ENCODE results near the gene CHD6. TPM values are rescaled to one million over a fixed set of nuclear protein-coding genes. Genes with fewer than 3 reads are reported as not detected.

The CHD6 gene
- total and polyA plus RNA-seq, 8 donors, result 9.8 to 32.6 (median 19.5) TPM

DNA sequence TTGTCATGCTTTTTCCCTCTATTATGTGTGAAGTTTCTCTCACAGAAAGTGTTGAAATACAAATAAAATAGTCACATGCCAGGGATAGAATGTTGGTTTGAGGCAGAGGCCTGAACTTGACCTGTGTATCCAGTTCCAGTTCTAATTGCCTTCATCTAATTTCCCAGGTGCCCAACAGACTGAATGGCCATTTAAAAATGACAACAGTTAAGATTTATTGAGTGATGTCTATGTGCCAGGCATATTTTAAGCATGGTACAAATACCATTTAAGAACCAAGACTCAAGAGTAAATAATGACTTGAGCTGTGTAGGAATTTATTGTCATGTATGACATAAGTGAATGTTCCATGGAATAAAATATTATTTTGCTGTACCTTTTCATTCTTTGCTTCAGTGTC is 163.9 kb downstream of the CHD6 start:
- TF ChIP-seq, protein P1, sequence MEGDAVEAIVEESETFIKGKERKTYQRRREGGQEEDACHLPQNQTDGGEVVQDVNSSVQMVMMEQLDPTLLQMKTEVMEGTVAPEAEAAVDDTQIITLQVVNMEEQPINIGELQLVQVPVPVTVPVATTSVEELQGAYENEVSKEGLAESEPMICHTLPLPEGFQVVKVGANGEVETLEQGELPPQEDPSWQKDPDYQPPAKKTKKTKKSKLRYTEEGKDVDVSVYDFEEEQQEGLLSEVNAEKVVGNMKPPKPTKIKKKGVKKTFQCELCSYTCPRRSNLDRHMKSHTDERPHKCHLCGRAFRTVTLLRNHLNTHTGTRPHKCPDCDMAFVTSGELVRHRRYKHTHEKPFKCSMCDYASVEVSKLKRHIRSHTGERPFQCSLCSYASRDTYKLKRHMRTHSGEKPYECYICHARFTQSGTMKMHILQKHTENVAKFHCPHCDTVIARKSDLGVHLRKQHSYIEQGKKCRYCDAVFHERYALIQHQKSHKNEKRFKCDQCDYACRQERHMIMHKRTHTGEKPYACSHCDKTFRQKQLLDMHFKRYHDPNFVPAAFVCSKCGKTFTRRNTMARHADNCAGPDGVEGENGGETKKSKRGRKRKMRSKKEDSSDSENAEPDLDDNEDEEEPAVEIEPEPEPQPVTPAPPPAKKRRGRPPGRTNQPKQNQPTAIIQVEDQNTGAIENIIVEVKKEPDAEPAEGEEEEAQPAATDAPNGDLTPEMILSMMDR (IDR thresholded peaks at IDR 0.05), result no peak
- FAIRE-seq, result no peak
- H3K27ac ChIP-seq, result no peak overlapping the region
- DNase-seq, result no peak
- no peaks in the 10 kb centered on the region for H3K9me3 ChIP-seq
- H3K4me1 ChIP-seq, result no peaks in the 10 kb centered on the region
- H3K4me3 ChIP-seq, result no peak overlapping the region
- intact Hi-C loops (cut with DNase I), result no loop called here
- H3K27me3 ChIP-seq, result no peaks in the 10 kb centered on the region
- no peak for ATAC-seq
- peaks cover 3 to 58% (median 11%) of the 10 kb centered on the region in 3 donors for H3K36me3 ChIP-seq

DNA sequence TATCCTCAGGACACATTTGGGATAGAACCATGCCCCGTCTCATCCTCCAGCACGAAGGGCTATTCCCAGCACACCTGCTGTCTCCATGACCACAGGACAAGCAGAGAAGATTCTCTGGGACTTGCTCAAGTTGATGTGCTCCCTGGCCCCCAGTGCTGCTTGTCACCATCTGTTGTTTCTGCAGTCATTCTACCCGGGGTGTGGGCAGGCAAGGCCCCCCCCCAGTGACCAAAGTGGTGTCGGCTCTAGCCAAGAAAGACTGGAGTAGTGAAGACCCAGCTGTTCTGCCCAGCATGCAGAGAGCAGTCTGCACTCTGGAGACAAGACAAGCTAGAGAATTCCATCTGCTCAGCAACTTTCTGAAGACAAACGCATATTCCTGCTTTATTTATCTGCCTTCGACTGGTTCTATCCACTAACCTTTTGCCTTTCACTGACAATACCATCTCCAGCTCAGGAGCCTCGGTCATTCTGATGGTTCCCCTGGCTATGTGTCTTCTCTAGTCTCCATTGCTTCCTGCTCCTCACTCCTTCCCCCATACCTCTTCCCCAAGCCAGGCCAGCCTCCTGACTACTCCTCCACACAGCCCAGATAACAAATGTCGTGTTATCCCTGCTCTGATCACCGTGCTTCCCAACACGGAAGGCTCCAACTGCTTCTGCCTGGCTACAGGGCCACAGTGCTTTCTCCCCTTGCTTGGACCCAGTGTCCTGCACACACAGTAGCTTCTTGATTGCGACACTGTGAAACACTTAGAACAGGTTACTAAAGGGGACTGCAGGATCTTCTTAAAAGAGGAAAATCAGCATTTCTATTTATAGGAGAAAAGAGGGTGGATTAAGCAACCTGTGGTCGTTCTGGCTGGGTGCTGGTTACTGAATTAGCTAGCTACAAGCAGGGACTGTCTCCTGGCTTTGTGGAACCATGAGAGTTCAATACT is 164.9 kb downstream of the CHD6 start:
- TF ChIP-seq, protein P1 (IDR thresholded peaks at IDR 0.05), result no peak
- 83 to 84% methylated on average over 12 of the region's 12 CpGs for WGBS, 2 donors
- no peaks in the 10 kb centered on the region for H3K27me3 ChIP-seq
- no peak for DNase-seq
- H3K27ac ChIP-seq, result no peak overlapping the region
- intact Hi-C loops (cut with DNase I), result no loop called here
- H3K4me1 ChIP-seq, result no peaks in the 10 kb centered on the region
- H3K4me3 ChIP-seq, result no peak overlapping the region
- FAIRE-seq, result no peak
- ATAC-seq, result no peak
- H3K9me3 ChIP-seq, result no peaks in the 10 kb centered on the region
- peaks cover 3 to 64% (median 11%) of the 10 kb centered on the region in 3 donors for H3K36me3 ChIP-seq

DNA sequence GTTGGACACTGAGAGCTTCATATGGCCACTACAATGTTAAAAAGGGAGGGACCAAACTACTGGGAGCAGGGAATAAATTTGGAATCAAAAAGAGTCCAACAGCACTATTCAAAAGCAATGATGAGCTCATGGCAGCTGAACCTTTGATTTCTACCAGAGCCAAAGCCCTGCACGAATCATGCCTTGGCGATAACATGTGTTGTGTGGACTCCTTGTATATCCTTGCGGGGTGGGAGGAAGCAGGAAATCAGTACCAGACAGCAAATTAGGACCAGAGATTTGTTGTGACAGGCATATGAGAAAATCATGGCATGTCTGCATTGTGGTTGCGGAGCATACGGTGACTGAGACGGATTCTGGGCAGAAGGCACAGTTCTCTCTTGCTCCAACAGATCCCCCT is 166.0 kb downstream of the CHD6 start:
- H3K27me3 ChIP-seq, result no peaks in the 10 kb centered on the region
- no peak for FAIRE-seq
- 96 to 98% methylated on average over 6 of the region's 6 CpGs for WGBS, 2 donors
- intact Hi-C loops (cut with DNase I), result no loop called here
- H3K9me3 ChIP-seq, result no peaks in the 10 kb centered on the region
- ATAC-seq, result no peak
- DNase-seq, result no peak
- H3K4me3 ChIP-seq, result no peak overlapping the region
- TF ChIP-seq, protein P1 (IDR thresholded peaks at IDR 0.05), result no peak
- H3K4me1 ChIP-seq, result no peaks in the 10 kb centered on the region
- H3K27ac ChIP-seq, result no peak overlapping the region
- peaks cover 3 to 73% (median 13%) of the 10 kb centered on the region in 3 donors for H3K36me3 ChIP-seq

DNA sequence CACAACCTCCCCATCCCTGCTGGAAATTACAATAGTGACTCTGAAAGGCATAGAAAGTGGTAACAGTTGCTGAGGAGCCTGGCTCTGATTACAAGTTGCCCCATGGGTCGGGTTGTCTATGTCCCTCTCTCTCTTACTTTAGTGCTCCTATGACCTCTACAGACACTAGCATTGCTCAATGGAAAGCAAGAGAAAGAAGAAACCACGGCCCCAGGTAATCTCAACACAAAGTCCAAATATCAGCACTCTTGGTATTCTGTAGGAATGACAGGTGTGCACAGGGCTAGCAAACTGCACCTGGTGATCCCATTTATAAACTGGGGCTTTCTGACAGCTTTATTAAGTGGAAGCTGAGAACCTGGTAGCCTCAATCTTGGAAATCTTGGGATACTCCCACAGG is 171.2 kb downstream of the CHD6 start:
- 82 to 96% methylated on average over 2 of the region's 2 CpGs for WGBS, 2 donors
- ATAC-seq (no peak), DNase-seq (no peak), FAIRE-seq (no peak)
- Histone ChIP-seq H3K4me3 (no peak overlapping the region), H3K9me3 (no peaks in the 10 kb centered on the region), H3K4me1 (no peaks in the 10 kb centered on the region), H3K27ac (no peak overlapping the region), H3K27me3 (no peaks in the 10 kb centered on the region), H3K36me3 (peaks cover 0 to 59% (median 11%) of the 10 kb centered on the region in 3 donors)
- intact Hi-C loops (cut with DNase I), result no loop called here
- TF ChIP-seq, protein P1 (IDR thresholded peaks at IDR 0.05), result no peak

DNA sequence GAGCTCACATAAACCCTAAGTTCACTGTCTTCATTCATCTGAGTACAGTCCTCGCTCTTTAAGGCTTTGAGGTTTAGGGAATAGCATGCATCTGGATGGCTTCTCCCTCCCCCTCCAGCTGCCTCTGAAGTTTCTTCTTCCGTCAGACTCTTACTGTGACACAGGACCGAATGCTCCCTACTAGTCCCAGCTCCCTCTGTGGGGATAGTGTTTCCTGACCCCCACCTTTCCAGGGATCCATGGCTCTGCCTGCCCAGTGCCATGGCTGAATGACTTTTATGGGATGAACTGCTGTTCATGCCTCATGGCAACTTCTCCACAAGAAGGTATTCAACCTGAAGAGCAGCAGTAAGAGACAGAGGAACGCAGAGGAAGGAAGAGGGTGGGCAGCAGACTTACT is 171.7 kb downstream of the CHD6 start:
- intact Hi-C loops (cut with DNase I), result no loop called here
- WGBS, 2 donors, result 94 to 95% methylated on average over 4 of the region's 4 CpGs
- Histone ChIP-seq H3K4me3 (no peak overlapping the region), H3K36me3 (peaks cover 0 to 53% (median 9%) of the 10 kb centered on the region in 3 donors), H3K27me3 (no peaks in the 10 kb centered on the region), H3K9me3 (no peaks in the 10 kb centered on the region), H3K27ac (no peak overlapping the region), H3K4me1 (no peaks in the 10 kb centered on the region)
- DNase-seq (no peak), ATAC-seq (no peak), FAIRE-seq (no peak)
- TF ChIP-seq, protein P1 (IDR thresholded peaks at IDR 0.05), result no peak

All from pancreas (tissue), 10 donors.